NCI-H146 treated with DMSO at 0.1 percent for 48 hours (cell line): ENCODE results near the gene TNFRSF13B.

Experiments used
- DNase-seq: peaks from one replicate; lab custom pipeline; 2025; ENCODE audit not compliant: unreplicated experiment; lab: John Stamatoyannopoulos, UW

TNFRSF13B gene

DNA sequence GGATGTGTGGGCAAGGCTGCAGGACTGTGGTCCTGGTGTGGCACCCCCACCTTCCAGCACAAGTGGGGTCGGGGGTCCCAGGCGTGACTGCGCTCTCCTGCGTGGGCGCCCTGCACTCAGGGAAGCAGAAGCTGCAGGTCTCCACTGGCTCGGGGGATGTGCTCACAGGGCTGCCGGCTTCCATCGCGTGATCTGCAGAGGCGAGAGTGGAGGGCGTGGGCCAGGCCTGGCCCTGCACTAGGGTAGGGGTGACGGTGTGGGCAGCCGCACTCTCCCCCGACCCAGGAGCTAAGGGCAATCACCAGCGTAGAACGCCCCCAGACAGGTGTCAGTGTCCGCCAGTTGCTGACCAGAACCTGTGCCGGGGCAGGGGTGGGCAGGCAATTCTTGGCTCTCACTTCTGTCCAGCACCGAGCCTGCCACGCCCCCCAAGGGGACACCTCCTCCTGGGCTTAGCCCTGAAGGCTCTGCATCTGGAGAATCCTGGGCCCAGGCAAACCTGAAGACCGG, 32.3 kb downstream of the TNFRSF13B start:
- DNase-seq: no peak

DNA sequence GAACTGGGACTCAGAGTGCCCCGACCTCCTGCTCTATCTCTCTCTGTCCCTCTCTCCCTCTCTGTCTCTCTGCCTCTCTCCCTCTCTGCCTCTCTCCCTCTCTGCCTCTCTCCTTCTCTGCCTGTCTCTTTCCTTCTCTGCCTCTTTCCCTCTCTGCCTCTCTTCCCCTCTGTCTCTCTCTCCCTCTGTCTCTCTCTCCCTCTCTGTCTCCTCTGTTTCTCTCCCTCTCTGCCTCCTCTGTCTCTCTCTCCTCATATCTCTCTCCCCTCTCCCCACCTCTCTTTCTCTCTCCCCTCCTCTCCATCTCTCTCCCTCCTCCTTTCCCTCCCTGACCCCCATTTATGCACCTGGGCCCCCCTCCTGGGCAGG, 32.7 kb downstream of the TNFRSF13B start:
- DNase-seq: no peak

DNA sequence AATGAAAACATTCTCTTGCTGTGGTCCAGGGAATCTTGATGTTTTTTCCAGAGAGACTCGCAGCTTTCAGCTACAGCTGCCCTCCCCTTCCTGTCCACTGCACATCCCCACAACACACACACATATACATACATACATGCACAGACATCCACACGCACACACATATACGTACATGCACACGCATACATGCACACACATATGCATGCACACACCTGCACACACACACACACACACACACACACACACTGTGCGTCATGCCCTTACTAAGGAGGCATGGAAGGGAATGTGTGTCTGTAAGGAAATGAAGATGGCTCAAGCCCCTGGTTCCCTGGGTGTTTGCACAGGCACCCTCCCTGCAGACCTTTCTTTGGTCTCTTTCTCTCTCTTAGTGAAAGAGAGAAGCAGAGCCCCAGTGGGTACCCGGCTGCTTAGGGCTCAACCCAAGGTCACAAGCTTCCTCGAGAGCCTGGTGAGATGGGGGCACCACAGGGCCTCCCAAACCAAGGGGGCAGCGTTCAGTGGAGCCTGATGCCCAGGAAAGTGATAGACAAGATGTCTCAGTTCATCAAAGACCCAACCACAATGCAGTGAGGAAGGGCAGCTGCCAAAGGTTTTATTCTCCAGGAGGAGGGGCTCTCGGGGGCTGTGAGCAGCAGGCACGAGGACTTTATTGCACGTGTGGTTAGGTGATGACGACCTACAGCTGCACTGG, 33.3 kb downstream of the TNFRSF13B start:
- DNase-seq: no peak

DNA sequence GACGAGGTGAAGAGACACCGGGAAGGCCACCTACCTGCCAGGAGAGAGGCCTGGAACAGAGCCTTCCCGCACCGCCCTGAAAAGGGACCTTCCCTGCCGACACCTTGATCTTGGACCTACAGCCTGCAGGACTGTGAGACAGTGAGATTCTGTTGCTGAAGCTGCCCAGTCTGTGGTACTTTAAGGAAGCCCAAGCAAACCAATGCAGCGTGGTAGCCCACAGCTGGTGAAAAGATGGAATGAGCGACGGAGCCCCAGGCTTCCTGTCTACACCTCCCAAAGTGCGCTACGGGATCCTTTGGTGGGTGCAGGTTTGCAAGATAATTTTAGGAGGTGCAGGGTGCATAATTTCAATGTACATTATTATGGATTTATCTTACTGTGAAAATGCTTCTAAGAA, 33.9 kb downstream of the TNFRSF13B start:
- no peak for DNase-seq

DNA sequence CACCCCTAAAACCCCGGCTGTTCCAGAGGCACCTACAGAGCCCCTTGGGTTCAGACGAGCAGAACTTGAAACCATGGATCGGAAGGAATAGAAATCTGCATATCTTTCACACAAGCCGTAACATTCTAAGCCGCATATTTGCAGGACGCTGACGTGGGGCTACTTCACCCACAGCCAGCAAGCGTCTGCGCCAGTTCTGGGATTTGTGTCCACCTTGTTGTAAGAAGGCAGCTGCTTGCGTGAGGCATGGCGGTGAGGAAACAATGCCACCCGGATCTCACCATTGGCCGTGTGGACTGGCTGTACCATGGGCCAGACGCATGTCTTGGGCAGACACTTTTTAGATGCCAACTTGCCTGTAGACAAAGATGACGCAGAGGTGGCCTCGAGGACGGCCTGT, 34.5 kb downstream of the TNFRSF13B start:
- DNase-seq: no peak

DNA sequence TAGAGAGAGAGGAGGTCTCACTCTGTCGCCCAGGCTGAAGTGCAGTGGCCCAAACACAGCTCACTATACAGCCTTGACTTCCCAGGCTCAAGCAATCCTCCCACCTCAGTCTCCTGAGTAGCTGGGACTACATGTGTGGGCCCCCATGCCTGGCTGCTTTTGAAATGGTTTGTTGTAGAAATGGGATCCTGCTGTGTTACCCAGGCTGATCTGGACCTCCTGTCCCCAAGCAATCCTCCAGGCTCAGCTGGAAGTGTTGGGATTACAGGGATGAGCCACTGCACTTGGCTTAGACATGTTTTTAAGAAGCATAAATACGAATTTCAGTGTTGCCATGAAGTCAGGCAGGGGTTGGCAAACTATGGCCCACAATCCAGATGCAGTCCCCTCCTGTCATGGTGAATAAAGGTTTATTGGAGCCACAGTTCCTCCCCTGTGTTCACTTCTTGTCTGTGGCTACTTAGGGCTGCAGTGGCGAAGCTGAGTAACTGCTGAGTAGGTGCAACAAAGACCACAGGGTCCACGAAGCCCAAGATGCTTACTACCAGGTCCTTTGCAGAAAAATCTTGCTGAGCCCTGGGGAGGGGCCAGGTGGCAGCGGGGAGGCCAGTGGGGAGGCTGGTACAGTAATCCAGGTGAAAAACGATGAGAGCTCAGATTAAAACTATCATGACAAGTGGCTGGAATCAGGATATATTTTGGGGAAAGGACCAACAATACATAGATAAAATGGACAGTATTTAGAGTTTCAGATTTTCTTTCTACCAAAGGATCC, 35.2 kb downstream of the TNFRSF13B start:
- DNase-seq: no peak

DNA sequence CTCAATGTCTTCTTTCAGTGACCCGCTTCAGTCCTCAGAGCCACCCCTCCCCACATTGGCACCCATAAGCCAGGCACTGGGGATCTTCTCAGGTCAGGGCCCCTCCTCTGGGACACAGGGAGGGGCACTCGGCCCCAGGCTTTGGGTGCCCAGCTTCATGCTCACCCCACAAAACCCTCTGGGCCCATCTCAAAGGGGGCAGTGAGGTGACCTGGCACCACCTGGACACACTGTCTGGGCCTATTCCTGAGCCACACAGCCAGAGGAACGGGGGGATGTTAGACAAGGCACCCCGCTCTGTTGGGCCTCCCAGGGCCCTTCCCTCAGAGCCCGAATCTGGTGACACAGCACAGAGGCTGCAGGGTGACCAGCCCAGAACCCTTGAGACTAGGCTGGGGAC, 36.1 kb downstream of the TNFRSF13B start:
- DNase-seq: no peak

DNA sequence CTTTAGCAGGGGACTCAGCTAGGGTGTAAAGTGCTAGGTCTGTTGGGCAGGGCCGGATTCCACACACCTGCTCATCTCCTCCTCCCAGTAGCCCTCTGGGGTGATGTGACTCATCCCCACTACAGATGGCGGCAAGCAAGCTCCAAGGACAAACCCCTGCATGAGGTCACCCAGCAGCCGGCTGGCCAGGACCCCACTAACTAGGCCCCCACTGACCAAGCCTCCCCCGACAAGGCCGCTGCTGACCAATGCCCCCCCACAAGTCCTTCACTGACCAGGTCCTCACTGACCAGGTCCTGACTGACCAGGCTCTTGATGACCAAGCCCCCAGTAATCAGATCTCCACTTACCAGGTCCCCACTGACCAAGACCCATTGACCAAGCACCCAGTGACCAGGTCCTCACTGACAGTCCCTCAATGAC, 36.7 kb downstream of the TNFRSF13B start:
- no peak for DNase-seq

DNA sequence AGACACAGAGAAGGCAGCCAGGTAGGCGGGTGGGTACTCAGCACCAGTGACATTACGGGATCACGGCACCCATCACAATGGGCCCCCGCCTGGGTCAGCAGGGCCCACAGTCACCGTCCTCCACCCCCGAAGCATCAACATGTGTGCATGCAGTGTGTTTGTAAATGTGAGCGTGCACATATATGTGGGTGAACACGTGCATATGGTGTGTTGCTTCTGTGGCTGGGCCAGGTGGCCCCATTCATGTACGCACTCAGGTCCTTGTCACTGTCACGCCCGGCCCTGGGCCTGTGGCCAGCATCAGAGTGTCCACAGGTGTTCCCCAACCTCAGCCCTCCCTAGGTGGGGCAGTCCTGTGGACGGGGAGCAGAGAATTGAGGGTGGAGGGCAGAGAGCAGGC, 37.1 kb downstream of the TNFRSF13B start:
- DNase-seq: no peak

DNA sequence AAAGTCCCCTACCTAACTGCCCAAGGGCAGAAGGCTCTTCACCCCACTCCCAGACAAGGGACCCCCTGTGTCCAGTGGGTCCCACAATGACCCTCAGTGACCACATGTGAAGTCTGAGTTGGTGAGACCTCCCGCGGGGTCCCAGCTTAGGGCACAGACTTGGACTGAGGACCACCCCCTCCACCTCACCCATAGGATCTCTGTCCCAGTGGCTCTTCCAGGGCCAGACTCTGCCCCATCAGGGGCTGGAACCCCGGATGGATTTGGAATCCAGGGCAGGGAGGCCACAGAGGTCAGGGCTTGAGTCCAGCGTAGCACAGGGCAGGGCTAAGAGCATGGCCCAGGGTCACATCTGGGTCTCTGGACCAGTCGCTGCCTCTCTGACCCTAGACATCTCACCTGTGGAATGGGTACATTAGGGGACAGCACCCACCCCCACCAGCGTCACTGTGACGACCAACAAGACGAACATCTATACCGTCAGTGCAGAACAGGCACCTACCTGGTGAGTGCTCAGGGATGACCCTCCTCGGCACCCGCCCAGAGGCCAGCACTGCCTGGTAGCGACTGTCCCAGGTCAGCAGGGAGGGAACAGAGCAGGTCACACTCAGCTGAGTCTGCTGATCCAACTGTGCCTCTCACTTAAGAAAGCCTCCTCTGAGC, 37.7 kb downstream of the TNFRSF13B start:
- DNase-seq: no peak

DNA sequence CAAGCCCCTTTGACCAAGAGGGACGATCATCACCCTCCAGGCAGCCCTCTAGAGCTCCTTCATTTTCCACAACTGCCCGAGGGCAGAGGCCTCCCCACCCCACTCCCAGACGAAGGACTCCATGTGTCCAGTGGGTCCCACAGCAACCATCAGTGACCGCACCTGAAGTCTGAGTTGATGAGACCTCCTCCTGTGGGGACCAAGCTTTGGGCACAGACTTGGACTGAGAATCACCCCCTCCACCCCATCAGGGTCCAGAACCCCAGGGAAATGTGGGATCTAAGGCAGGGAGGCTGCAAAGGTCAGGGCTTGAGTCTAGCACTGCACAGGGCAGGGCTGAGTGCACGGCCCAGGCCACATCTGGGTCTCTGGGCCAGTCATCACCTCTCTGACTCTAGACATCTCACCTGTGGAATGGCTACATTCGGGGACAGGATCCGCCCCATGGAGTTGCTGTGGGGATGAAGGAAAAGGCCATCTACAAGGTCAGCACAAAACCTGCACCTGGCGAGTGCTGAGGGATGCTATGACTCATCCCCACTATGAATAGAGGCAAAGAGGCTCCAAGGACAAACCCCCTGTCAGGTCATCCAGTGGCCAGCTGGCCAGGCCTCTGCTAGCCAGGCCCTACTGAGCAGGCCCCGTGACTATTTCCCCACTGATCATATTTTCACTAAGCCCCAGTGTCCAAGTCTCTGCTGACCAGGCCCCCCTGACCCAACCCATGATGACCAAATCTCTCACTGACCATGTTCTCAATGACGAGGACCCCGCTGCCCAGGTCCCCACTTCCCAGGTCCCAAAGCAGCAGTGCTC, 38.4 kb downstream of the TNFRSF13B start:
- DNase-seq: peak; percentile 89

DNA sequence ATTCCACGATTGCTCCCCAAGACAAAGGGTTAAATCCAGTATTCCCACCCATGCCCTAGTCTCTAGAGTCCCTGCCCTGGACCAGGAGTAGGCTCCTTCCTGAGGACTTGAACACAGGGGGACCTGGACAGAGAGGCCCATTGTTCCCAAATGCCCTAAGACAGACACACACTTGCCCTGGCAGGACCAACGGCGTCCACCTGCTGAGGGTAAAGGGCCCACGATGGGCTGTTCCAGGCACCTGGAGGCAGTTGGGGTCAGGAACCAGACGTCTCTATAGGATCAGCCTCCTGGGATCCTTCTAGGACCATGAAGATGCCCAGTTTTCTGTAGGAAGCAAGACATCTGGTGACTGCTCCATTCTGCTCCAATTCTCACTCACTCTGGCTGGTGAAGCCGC, 39.3 kb downstream of the TNFRSF13B start:
- DNase-seq: no peak

DNA sequence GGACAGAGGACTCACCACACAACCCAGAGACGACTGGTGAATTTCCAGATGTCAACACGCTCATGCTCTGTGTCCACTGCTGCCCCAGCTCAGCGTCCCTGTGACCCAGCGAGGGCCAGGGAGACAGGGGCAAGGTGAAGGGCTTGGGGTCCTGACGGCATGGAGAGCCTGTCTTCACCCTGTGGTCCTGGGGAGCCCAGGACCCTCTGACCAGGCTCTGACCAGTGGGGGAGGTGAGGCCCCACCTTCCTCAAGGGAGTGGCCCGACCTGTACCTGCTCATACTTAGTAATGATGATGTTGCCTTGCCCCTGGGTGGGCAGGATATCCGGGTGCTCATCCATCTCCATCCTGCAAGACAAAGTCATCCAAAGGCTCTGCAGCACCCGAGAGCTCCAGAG, 39.8 kb downstream of the TNFRSF13B start:
- DNase-seq: no peak

DNA sequence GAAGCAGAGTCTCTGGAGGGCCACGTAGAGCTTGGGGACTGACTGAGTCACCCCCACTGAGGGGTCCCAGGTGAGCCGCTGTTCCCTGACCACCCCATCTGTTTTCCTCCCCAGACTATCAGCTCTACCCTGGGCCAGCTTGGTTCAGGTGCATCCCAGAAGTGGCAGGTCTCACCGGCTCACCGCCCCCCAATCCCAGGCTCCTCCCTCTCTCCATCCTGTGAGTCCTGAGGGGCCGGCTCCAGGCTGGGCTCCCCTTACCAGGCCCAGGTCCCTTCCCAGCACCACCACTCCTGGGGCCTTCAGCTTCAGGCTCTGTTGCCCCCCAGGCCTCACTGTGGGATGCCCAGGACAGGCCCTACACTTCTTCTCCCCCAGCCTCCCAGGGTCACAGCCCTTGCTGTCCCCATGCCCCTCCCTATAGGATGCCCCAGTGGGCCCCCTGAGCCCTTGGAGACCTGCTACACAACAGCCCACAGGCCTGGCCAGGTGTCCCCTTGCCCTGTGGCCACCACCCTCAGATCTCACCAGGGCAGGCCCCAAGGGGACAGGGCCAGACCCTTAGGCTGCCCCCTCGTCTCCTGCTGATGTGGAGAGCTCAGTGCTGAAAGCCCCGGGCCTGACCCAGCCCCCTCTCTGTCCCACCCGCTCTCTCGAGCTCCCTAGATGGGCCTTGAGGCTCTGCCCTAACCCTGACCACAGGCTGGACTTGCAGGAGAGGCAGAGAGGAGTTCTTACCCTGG, 40.4 kb downstream of the TNFRSF13B start:
- no peak for DNase-seq

DNA sequence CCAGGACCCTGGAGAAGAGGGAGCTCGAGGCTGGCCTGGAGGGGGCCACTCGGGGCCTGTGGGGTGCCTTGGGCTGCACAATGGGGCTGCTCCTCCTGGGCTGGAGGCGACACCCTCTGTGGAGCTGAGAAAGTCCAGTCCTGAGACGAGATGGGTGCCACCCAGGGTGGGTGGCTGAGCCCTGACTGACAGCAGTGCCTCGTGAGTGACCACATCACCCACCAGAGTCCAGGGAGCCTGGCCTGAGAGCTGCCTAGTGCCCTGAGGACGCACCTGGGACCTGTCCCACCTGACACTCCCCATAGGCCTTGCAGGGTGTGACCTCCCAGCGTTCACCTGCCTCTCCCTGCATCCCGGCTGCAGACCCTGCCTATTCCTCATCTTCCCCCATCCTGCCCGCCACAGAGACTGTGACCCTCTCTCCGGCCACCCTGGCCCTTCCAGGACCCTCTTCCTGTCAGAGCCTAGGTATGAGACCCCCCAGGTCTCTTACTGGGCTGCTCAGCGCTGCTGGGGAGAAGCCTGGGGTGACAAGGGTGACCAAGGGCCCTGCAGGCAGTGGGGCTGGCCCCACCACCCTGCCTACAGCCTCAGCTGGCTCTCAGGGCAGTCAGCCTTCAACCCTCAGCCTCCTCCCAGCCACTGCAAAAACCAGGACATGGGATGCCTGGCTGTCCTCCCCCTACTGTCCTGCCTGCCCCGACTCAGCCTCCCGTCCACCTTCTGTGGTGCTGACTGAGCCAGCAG, 41.2 kb downstream of the TNFRSF13B start:
- no peak for DNase-seq

DNA sequence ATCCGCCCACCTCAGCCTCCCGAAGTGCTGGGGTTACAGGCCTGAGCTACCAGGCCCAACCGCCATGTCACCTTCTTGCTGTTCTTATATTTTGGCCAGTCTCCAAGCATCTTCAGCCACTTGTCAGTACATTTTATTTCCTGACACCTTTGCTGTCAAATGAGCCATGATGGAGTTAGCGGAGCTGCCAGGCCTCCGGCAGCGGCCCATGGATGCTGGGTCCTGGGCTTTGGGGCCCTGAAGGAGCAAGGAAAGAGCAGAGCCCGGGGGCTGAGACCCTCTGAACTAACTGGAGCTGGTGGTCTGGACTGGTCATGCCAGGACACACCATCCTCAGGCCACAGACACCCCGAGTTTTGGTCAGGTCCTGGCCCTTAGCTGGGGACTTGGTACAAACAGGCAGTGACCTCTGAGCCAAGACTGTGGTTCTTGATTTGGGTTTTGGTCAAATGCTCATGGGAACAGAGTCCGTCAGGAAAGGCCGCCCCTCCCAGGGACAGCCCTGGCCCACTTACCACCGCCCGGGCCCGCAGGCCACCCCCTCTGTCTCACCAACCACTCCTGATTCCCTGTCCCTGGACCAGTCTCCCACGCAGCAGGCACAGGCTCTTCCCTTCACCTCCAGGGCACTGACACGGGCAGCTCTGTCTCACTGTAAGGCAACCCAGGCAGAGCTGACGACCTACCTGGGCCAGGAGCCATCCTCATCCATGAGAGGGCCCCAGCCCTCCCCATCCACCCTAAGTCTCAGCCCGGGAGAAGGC, 42.0 kb downstream of the TNFRSF13B start:
- DNase-seq: no peak

DNA sequence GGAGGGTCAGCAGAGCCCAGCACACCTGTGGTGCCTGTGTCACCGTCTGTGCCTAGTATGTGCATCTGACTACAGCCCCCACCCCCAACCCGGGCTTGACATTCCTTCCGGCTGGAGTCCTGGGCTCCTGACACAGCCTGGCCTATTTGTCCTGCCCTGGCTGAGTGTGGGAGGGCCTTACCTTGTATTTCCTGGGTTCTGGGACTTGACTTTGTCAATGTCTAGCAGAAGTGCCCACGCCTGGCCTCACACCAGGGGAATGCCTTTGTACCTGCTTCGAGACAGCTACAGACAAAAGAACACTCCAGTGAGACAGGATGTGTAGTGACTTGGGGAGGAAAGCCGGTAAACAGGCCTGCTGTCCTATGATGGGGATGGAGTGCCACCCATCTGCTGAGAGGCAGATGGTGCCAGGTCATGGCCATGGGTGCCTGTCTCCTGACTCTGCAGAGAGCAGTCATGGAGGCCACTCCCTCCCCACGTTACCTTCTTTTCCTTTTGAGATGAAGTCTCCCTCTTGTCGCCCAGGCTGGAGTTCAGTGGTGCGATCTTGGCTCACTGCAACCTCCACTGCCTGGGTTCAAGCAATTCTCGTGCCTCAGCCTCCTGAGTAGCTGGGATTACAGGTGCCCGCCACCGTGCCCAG, 42.8 kb downstream of the TNFRSF13B start:
- no peak for DNase-seq

DNA sequence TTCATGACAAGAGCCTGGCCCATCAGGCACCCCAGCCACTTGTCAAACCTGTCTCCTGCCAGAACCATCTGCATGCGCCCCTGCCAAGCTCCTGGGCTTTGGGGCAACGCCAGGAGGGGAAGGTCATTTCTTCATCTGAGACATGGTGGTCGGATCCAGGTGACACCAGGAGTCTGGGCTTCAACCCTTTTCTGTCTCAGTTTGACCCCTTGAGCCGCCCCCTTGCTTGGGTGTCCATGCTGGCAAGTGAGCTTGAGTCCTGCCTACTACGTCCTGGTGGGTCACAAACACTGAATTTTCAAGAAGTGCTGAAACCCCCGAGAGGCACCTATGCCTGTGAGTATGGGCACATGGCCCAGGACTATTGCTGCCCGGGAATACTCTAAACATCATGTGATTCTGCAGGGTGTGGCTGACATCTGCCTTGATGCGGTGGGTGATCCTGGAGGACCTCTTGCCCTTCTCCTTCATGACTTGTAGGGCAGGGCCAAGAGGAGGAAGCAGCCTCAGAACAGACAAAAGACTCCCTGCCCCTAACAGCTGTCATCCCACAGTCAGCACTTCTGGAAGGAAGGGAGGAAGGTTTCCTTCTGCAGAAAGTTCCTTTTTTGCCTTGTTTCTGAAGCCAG, 43.4 kb downstream of the TNFRSF13B start:
- no peak for DNase-seq
